Ovary (tissue), 3 donors: ENCODE results near the gene SPEF2.

Experiments used
- EP300 ChIP-seq: sonication (generic); formaldehyde crosslinking; IDR thresholded peaks from one replicate; pipeline ENCODE4 v1.6.1; 2017; ENCODE audit warnings: antibody characterized with exemption
- POLR2A ChIP-seq: fragments of 450-650 bp; IDR thresholded peaks from one replicate; pipeline ENCODE4 v1.6.1; 2017; ENCODE audit warnings: antibody characterized with exemption, mild to moderate bottlenecking, moderate library complexity
- TF ChIP-seq, protein P1 (sequence below), 3 donors: fragments of 450-650 bp in 2 of 3; fragments of 200-600 bp in 1 of 3; IDR thresholded peaks; one replicate each; pipeline versions ENCODE4 v1.5.1 to v1.8.0; 2016 to 2022; ENCODE audit warnings: antibody characterized with exemption in 3 of 3, mild to moderate bottlenecking in 1 of 3
- donor health status: DM: no; HTN: no; CAD: no.

- TF ChIP-seq, protein P1, sequence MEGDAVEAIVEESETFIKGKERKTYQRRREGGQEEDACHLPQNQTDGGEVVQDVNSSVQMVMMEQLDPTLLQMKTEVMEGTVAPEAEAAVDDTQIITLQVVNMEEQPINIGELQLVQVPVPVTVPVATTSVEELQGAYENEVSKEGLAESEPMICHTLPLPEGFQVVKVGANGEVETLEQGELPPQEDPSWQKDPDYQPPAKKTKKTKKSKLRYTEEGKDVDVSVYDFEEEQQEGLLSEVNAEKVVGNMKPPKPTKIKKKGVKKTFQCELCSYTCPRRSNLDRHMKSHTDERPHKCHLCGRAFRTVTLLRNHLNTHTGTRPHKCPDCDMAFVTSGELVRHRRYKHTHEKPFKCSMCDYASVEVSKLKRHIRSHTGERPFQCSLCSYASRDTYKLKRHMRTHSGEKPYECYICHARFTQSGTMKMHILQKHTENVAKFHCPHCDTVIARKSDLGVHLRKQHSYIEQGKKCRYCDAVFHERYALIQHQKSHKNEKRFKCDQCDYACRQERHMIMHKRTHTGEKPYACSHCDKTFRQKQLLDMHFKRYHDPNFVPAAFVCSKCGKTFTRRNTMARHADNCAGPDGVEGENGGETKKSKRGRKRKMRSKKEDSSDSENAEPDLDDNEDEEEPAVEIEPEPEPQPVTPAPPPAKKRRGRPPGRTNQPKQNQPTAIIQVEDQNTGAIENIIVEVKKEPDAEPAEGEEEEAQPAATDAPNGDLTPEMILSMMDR (IDR thresholded peaks at IDR 0.05) = no peak
- TF ChIP-seq EP300 = no peak
- no peak for TF ChIP-seq POLR2A
Observed at GRCh38 chr5:35833224-35833623, 215.6 kb downstream of the SPEF2 start.
